Measurements from ENCODE around the gene SLC40A1.

Gene SLC40A1

GRCh38 chr2:189561371-189562038, 19.1 kb downstream of the SLC40A1 start:
- no peak for DNase-seq

DNA sequence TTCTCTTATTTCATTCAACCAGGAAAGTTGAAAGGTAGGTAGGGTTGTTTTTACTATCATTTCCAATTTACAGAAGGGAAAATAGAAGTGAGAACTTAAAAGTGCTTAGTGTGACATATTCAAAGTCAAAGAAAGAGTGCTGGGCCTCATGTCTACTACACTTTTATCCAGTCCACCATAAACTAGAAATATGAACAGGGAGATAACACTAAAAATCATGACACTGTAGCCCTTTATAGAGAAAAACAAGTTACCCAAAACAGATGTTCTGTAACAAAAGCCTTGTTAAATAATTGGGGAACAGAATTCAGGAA, 20.4 kb downstream of the SLC40A1 start:
- no peak for DNase-seq

- DNase-seq: no peak
Observed at GRCh38 chr2:189559579-189560272, 20.9 kb downstream of the SLC40A1 start.

DNA sequence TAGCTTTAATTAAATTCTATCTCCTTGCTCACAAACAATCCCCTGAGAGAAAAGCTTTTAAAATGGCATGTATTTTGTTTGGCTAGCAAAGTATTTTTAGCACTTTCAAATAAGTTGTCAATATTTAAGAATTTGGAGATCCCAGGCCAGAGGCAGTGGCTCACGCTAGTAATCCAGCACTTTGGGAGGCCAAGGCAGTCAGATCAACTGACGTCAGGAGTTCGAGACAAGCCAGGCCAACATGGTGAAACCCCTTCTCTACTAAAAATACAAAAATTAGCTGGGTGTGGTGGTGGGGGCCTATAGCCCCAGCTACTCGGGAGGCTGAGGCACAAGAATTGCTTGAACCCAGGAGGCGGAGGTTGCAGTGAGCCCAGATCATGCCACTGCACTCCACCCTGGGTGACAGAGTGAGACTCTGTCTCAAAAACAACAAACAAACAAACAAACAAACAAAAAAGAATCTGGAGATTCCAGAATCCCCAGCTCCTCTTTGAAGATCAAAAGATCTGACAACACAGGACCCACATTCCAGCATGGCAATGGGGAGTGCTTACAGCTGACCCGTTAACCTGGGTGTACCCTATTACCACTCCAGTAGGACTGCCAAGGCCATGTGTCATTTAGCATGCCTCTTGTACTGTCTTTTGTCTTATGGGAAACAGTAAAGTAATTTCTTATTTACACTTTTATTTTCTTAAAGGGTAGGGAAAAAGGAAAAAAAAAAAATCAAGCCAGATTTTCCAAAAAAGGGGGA, 21.9 kb downstream of the SLC40A1 start:
- DNase-seq: no peak

DNA sequence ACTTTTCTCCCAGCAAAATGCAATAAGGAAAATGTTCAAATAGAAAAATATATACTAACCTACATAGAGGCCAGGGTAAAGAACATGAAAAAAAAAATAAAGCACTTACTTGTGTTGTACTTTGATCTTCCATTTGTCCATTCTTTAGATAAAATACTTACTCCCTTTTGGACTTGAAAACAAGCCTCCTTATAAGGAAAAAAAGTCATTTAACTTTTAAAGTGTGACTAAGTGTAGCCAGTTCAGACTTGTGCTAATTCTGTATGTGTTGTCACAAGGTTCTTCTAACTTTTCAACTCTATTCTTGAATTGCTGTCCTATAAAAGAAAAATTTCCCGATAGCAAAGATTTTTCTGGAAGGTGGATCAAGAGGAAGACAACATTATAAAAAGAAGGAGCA, 23.2 kb downstream of the SLC40A1 start:
- DNase-seq: no peak

- no peak for DNase-seq
Observed at GRCh38 chr2:189556526-189556925, 24.1 kb downstream of the SLC40A1 start.

DNA sequence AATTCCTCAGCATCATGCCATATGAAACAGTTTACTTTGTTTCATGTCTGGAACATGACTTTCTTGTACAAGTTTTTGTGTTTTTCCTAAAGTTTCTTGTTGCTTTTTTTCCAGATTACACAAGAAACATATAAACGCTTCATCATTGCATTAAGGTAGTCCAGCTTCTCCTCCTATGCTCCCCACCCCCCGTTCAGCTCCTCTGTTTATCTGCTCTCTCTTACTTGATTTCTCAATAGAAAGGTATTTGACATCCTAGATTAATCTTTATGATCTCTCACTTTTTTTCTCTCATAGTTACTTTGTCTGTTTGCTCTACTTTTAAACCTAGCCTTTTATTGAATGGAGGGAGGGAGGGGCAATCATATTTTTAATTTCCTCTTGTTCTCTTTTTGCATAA, 25.4 kb downstream of the SLC40A1 start:
- no peak for DNase-seq

DNA sequence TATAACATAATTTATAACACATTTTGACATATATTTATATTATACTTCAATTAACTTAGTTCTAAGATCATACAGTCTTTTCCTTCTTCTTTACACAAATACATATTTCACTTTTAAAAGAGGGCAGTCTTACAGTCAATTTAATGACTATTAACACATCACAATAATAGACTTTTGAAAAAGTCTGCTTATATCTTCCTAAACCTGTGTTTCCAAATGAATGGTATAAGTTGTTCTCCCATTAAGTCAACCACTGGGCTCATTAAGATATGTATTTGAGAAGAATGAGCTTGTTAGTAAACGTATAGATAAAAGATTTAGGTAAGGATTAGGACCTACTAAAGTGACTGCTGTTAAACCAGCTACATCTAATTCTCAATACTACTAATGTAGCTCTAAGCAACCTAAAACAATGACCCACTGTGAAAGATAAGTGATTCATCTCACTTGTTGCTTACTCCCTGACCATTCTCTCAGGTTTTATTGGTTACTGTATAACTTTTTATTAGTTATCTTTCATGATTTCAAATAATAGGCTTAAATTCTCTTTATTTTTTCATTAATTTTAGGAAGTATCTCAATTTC, 27.0 kb downstream of the SLC40A1 start:
- no peak for DNase-seq

GRCh38 chr2:189552991-189553404, 27.6 kb downstream of the SLC40A1 start:
- DNase-seq: no peak

GRCh38 chr2:189552334-189552990, 28.1 kb downstream of the SLC40A1 start:
- DNase-seq: no peak

DNA sequence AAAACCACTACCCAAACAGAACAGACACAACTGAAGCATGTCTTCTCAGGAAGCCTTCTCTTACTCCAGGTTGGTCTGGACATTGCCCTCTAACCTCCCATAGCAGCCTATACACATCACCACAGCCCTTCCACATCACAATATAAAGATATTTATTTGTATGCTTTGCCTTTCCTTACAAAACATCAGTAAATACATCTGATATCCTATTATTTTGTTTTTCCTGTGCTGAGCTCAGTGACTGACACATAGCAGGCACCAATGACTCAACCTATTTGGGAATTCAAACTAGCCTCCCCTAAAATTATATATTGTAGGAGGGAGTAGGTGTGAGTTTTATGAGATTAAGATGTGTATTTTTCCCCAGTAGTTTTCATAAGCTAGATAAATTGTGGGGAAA, 28.8 kb downstream of the SLC40A1 start:
- DNase-seq: no peak

GRCh38 chr2:189549449-189549832, 31.1 kb downstream of the SLC40A1 start:
- DNase-seq: no peak

GRCh38 chr2:189548666-189549448, 31.7 kb downstream of the SLC40A1 start:
- DNase-seq: no peak

DNA sequence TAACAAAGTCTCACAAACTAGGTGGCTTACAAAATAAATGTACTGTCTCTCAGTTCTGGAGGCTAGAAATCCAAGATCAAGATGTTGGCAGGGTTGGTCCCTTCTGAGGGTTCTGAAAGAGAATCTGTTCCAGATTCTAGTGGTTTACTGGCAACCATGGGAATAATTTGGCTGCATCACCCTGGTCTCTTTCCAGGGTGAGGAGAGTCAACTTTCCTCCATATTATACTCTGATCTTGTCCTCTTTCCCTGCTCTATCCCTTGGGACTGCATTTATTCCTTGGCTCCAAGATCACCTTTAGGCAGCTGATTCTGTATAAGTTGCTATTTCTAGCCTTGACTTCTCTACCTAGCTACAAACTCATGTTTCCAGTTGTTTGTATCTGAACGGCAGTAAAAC, 35.2 kb downstream of the SLC40A1 start:
- no peak for DNase-seq

GRCh38 chr2:189544318-189545042, 36.1 kb downstream of the SLC40A1 start:
- DNase-seq: no peak

DNA sequence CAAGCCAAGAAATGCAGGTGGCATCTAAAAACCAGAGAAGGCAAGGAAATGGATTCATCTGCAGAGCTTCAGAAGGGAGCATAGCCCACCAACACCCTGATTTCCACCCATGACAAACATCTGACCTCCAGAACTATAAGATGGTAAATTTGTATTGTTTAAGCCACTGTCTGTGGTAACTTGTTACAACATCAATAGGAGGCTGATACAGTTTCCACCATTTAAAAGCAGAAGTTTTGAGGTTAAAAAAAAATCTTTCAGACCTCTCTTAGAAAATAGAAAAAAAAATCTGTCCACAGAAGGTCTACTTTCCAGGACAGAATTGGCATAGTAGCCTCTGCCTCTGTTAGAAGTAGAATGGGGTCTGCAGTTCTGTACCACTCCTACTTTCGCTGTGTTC, 37.2 kb downstream of the SLC40A1 start:
- DNase-seq: no peak

- DNase-seq: no peak
Observed at GRCh38 chr2:189542145-189542882, 38.3 kb downstream of the SLC40A1 start.

- DNase-seq: no peak
Observed at GRCh38 chr2:189541591-189541990, 39.0 kb downstream of the SLC40A1 start.

DNA sequence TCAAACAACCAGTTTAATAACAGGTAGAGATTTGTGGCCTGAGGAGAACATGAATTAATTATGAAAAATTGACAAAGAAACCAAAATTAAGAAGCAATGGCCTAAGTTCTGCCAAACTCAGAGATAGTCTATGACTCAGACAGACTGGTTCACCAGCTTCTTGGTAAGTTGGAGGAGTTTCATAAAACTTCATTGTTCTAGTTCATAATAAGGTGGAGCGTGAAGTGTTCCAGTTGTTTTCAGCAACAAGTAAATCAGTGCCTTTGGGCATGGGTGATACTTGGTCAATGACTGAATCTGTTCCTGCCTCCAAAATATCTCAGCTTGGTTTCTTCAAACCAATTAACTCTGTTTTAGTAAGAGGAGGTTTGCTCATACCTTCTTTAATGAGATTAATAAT, 40.0 kb downstream of the SLC40A1 start:
- DNase-seq: no peak

- DNase-seq: no peak
Observed at GRCh38 chr2:189538402-189538801, 42.2 kb downstream of the SLC40A1 start.

DNA sequence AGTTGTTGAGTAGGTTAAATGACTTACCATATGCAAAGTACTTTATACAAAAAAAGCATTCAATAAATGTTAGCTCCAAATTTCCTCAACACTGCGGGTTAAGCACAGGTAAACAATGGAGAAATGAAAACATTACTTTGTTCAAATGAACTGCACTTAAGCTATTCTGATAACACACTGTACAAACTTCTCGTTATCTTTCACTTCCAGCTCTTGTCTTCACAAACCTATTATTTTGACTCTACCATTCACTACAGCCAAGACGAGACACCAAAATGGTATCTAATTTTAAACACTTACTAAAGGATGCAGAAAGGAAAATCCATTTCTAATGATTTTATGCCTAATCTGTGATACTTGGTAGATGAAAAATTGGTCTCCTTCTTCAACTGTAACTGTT, 43.8 kb downstream of the SLC40A1 start:
- no peak for DNase-seq

Measured in NCI-H69 (cell line).